Measurements from ENCODE around the gene NSMCE1.

GRCh38 chr16:27236635-27237218 lies 31.8 kb downstream of the NSMCE1 start:
- no peak for TF ChIP-seq CTCF (IDR thresholded peaks at IDR 0.05; ENCODE audit: low read depth, low read length)
- no peak for TF ChIP-seq EZH2phosphoT487 (IDR thresholded peaks at IDR 0.05; ENCODE audit: low read depth)
